Measurements from ENCODE around the gene RERE.

GRCh38 chr1:8517661-8518489 lies 299.6 kb downstream of the RERE start:
- TF ChIP-seq CTCF (tag by site-specific recombination; IDR thresholded peaks at IDR 0.05), result no peak
- no peak for TF ChIP-seq ZNF114 (tag by site-specific recombination; IDR thresholded peaks at IDR 0.05)
- TF ChIP-seq ZNF211 (tag by site-specific recombination; IDR thresholded peaks at IDR 0.05; ENCODE audit: low read depth), result no peak
- TF ChIP-seq, protein P1, sequence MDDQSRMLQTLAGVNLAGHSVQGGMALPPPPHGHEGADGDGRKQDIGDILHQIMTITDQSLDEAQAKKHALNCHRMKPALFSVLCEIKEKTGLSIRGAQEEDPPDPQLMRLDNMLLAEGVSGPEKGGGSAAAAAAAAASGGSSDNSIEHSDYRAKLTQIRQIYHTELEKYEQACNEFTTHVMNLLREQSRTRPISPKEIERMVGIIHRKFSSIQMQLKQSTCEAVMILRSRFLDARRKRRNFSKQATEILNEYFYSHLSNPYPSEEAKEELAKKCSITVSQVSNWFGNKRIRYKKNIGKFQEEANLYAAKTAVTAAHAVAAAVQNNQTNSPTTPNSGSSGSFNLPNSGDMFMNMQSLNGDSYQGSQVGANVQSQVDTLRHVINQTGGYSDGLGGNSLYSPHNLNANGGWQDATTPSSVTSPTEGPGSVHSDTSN (CRISPR knock-in tag; IDR thresholded peaks at IDR 0.05), result no peak
- TF ChIP-seq ZNF274 (IDR thresholded peaks at IDR 0.05; ENCODE audit: low read length), result no peak
- no peak for TF ChIP-seq ZNF274 (tag by site-specific recombination; IDR thresholded peaks at IDR 0.05; ENCODE audit: borderline replicate concordance)
- TF ChIP-seq ZNF530 (tag by site-specific recombination; IDR thresholded peaks at IDR 0.05; ENCODE audit: low read depth), result no peak
- TF ChIP-seq, protein P2, sequence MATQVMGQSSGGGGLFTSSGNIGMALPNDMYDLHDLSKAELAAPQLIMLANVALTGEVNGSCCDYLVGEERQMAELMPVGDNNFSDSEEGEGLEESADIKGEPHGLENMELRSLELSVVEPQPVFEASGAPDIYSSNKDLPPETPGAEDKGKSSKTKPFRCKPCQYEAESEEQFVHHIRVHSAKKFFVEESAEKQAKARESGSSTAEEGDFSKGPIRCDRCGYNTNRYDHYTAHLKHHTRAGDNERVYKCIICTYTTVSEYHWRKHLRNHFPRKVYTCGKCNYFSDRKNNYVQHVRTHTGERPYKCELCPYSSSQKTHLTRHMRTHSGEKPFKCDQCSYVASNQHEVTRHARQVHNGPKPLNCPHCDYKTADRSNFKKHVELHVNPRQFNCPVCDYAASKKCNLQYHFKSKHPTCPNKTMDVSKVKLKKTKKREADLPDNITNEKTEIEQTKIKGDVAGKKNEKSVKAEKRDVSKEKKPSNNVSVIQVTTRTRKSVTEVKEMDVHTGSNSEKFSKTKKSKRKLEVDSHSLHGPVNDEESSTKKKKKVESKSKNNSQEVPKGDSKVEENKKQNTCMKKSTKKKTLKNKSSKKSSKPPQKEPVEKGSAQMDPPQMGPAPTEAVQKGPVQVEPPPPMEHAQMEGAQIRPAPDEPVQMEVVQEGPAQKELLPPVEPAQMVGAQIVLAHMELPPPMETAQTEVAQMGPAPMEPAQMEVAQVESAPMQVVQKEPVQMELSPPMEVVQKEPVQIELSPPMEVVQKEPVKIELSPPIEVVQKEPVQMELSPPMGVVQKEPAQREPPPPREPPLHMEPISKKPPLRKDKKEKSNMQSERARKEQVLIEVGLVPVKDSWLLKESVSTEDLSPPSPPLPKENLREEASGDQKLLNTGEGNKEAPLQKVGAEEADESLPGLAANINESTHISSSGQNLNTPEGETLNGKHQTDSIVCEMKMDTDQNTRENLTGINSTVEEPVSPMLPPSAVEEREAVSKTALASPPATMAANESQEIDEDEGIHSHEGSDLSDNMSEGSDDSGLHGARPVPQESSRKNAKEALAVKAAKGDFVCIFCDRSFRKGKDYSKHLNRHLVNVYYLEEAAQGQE (tag by site-specific recombination; IDR thresholded peaks at IDR 0.05), result no peak
- no peak for TF ChIP-seq TCF7L2 (IDR thresholded peaks at IDR 0.05; ENCODE audit: borderline replicate concordance, low read depth, low read length)

Measured in HEK293 (cell line).